K562 (cell line): Measurements from ENCODE around the gene SMAD3. TPM values are rescaled to one million over a fixed set of nuclear protein-coding genes. Genes with fewer than 3 reads are reported as not detected.

Experiments
- ATF1 ChIP-seq, 2 experiments: fragments of 450-650 bp in 1 of 2; IDR thresholded peaks; 2 replicates each; pipeline ENCODE4 v1.6.1; 2016; ENCODE audit warnings: missing compliant biosample characterization in 1 of 2, missing genetic modification characterization in 1 of 2
- CXXC5 ChIP-seq: fragments of 250-450 bp; sonication (Bioruptor Pico); IDR thresholded peaks from 2 replicates; pipeline ENCODE4 v1.8.0; 2022; ENCODE audit warnings: inconsistent platforms, mild to moderate bottlenecking, moderate library complexity
- FIP1L1 ChIP-seq: fragments of 200-400 bp; formaldehyde crosslinking; IDR thresholded peaks from 2 replicates; pipeline ENCODE4 v1.6.1; 2018; ENCODE audit warnings: mild to moderate bottlenecking, low read depth, low read length; ENCODE audit not compliant: poor library complexity, severe bottlenecking
- FOXP4 ChIP-seq: sonication (generic); formaldehyde crosslinking; IDR thresholded peaks from 2 replicates; pipeline ENCODE4 v1.8.0; 2022; ENCODE audit warnings: mild to moderate bottlenecking, missing genetic modification reagents, borderline replicate concordance
- GTF2F1 ChIP-seq: IDR thresholded peaks from 2 replicates; pipeline ENCODE4 v1.6.1; 2011; ENCODE audit warnings: low read depth, low read length, improper control_type of control experiment
- HNRNPUL1 ChIP-seq: fragments of 200-400 bp; formaldehyde crosslinking; IDR thresholded peaks from 2 replicates; pipeline ENCODE4 v1.6.1; 2017; ENCODE audit warnings: low read length
- L3MBTL2 ChIP-seq: fragments of 450-650 bp; IDR thresholded peaks from 2 replicates; pipeline ENCODE4 v1.6.1; 2016; ENCODE audit warnings: mild to moderate bottlenecking, moderate library complexity
- ZNF77 ChIP-seq: fragments of 250-450 bp; sonication (Bioruptor Pico); IDR thresholded peaks from 2 replicates; pipeline ENCODE4 v1.5.0; 2020
- polyA plus RNA-seq, 8 experiments: library from polyadenylated mRNA; depleted of rRNA in 4 of 8; stranded (reverse) in 5 of 8; unstranded in 3 of 8; fragments of >200 nt; fragmentation: Nextera tagmentation in 2 of 8; fragmentation: Illumina TruSeq in 1 of 8; extraction: Ambion mirVana in 2 of 8; extraction: Trizol in 1 of 8; gene quantifications; 2 replicates each; pipeline versions ENCODE4 v1.2.1 to v1.2.3, GENCODE V29; 2011 to 2014; ENCODE audit warnings: inconsistent platforms in 1 of 8, missing spikeins in 1 of 8
- total RNA-seq, 7 experiments: library from RNA; depleted of rRNA in 6 of 7; stranded (reverse); fragments of >200 nt in 6 of 7; fragmentation: Illumina TruSeq in 2 of 7; extraction: Trizol in 2 of 7; gene quantifications; 2 replicates each; pipeline versions ENCODE4 v1.2.1 to v1.2.3, GENCODE V29; 2011 to 2021; ENCODE audit warnings: low replicate concordance in 1 of 7
- TF ChIP-seq, protein P1 (sequence below), 3 experiments: IDR thresholded peaks in 2 of 3; conservative IDR thresholded peaks in 1 of 3; 2 replicates each; pipeline ENCODE4 v1.5.1; 2011 to 2012; ENCODE audit warnings: low read length in 3 of 3, mild to moderate bottlenecking in 3 of 3, control low read depth in 2 of 3, improper control_type of control experiment in 1 of 3, inconsistent platforms in 1 of 3, low read depth in 1 of 3, mixed read lengths in 1 of 3, moderate library complexity in 1 of 3; ENCODE audit not compliant: insufficient read depth in 2 of 3
- TF ChIP-seq, protein P2 (sequence below): fragments of 450-650 bp; formaldehyde crosslinking; IDR thresholded peaks from 2 replicates; pipeline ENCODE4 v1.4.0; 2022; ENCODE audit warnings: missing genetic modification characterization

SMAD3 gene
- total and polyA plus RNA-seq, 9 of the 15 experiments (the other 6 are each of a cell fraction or from before 2014, with no cell fraction given), result 4.3 to 39.2 (median 11.1) TPM

DNA sequence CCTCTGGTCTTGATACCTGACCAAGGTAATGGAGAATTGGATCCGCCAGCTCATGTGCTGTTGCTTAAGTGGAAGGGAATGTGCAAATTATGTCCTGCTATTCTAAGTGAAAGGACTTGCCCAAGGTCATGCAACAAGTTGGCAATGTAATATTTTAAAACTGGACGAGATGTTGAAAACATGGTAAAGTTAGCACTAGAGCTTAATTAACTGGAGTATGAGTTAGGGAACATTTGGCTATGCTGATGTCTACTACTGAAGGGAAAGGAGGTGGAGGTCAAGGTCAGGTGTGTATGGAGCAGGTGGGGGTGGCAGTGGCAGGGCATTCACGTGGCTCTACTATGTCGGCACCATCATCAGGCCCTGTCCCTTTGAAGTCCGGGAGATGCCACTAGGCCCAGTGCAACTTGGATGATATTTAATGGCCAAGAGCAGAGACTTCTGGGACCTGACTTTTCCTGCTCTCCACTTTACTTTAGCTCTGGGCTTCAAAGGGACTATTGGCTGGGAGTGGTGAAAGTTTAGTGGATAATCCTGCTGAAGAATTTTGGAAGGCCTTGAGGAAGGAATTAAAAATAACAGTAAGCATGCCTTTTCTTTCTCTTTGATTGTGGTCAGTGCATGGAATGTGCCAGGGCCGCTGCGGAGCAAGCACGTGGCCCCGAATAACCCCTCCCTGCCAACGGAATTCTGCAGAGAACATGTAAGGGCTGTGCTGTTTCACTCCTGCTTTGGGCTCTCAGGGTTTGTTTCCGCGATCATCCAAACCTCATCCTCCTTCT is 14.9 kb downstream of the SMAD3 start (continued):
- no peak for TF ChIP-seq FIP1L1
- TF ChIP-seq GTF2F1, result no peak
- no peak for TF ChIP-seq FOXP4
- no peak for TF ChIP-seq CXXC5 (CRISPR knock-in tag)
- TF ChIP-seq L3MBTL2, result no peak
- TF ChIP-seq HNRNPUL1, result no peak
- TF ChIP-seq, protein P1, sequence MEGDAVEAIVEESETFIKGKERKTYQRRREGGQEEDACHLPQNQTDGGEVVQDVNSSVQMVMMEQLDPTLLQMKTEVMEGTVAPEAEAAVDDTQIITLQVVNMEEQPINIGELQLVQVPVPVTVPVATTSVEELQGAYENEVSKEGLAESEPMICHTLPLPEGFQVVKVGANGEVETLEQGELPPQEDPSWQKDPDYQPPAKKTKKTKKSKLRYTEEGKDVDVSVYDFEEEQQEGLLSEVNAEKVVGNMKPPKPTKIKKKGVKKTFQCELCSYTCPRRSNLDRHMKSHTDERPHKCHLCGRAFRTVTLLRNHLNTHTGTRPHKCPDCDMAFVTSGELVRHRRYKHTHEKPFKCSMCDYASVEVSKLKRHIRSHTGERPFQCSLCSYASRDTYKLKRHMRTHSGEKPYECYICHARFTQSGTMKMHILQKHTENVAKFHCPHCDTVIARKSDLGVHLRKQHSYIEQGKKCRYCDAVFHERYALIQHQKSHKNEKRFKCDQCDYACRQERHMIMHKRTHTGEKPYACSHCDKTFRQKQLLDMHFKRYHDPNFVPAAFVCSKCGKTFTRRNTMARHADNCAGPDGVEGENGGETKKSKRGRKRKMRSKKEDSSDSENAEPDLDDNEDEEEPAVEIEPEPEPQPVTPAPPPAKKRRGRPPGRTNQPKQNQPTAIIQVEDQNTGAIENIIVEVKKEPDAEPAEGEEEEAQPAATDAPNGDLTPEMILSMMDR (IDR thresholded peaks at IDR 0.05 in 2 of 3, conservative IDR thresholded peaks at IDR 0.05 in 1 of 3; ENCODE audit: insufficient read depth in 2 of 3, low read depth in 1 of 3, low read length in 3 of 3), result no peak
- TF ChIP-seq, protein P2, sequence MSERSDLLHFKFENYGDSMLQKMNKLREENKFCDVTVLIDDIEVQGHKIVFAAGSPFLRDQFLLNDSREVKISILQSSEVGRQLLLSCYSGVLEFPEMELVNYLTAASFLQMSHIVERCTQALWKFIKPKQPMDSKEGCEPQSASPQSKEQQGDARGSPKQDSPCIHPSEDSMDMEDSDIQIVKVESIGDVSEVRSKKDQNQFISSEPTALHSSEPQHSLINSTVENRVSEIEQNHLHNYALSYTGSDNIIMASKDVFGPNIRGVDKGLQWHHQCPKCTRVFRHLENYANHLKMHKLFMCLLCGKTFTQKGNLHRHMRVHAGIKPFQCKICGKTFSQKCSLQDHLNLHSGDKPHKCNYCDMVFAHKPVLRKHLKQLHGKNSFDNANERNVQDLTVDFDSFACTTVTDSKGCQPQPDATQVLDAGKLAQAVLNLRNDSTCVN (CRISPR knock-in tag), result no peak
- TF ChIP-seq ATF1 (CRISPR knock-in tag; IDR thresholded peaks at IDR 0.05), result no peak
- TF ChIP-seq ATF1 (tag; IDR thresholded peaks at IDR 0.05), result no peak
- no peak for TF ChIP-seq ZNF77
- TF ChIP-seq, all 486 proteins: peak for 2
